ELR (cell line): ENCODE results near the gene CALCOCO1.
A peak's percentile ranks its signal among the peaks of the same experiment; 100 is the strongest.

Source experiments
- DNase-seq: peaks from one replicate; pipeline ENCODE4 v3.0.0-alpha.2; 2015; ENCODE audit warnings: low read depth

The CALCOCO1 gene

GRCh38 chr12:53751336-53752191, 24.3 kb upstream of the CALCOCO1 start, which contains the start of gene CISTR:
TSS of gene CISTR (minus strand) at chr12:53751979.
- DNase-seq, result no peak

DNA sequence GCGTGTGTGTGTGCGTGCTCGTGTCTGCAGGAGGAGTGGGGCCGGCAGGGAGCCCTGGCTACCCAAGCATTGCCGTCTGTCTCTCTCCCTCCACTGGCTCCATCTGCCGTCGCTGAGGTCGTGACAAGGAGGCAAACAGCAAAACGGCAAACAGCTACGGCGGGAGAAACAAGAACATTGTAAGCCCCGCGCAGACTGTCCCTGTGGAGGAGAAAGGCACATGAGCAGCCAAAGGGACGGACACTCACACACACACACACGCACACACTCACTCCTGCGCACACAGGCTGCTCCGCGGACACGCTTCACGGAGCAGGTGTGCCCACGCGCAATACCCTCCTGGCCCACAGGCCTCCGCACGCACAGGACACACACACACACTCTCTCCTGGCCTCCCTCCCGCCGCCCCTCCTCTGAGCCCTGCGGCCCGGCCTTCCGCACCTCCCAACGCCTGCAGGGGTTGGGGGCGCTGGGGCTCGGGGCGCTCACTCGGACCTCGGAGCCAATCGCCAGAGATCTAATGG, 23.6 kb upstream of the CALCOCO1 start:
- no peak for DNase-seq

GRCh38 chr12:53749986-53750811, 22.9 kb upstream of the CALCOCO1 start:
- no peak for DNase-seq

GRCh38 chr12:53748072-53748840, 21.0 kb upstream of the CALCOCO1 start:
- no peak for DNase-seq

GRCh38 chr12:53747095-53747494, 19.8 kb upstream of the CALCOCO1 start:
- no peak for DNase-seq

DNA sequence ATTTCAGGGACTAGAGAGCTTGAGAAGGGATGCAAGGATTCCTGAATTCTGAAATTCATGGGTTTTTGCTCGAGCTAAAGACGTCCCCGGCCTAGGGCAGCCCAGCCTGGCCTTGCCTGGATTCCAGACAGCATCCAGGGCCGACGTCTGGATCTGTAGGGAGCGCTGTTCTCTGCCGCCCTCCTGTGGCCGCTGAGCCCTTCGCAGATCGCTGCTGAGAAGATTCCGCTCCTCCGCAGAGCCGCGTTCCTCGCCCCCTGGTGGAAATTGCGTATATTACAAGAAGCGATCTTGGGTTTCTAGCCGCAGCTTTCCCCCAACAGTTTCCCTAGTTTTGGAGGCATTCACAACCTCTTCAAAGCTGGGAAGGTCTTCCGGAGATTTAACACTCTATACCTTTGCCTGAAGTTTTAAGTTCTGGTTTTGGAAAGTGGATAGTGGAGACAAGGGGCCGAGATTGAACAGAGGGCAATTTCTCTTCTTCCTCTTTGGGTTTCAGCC, 19.4 kb upstream of the CALCOCO1 start:
- peak; percentile 92 for DNase-seq

DNA sequence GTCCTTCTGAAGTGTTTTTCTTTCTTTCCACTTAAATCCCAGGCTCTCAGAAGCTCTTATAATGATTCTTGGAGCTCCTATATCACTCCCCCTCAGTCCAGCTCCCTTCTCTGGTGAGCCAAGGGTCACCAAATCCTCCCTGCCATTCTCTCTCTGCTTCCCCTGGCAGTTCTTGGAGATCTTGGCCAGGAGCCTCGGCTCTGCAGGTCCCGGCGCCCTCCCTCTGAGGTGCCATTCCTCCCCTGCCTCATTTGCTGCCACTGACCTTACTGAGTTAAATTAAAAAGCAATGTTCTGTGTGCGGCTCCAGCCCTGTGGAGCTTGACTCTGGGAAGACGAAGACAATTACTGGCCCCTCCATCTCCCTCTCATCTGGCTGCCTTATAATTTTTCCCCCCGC, 17.5 kb upstream of the CALCOCO1 start:
- no peak for DNase-seq

- no peak for DNase-seq
Measured at GRCh38 chr12:53744130-53744441, 16.8 kb upstream of the CALCOCO1 start.

DNA sequence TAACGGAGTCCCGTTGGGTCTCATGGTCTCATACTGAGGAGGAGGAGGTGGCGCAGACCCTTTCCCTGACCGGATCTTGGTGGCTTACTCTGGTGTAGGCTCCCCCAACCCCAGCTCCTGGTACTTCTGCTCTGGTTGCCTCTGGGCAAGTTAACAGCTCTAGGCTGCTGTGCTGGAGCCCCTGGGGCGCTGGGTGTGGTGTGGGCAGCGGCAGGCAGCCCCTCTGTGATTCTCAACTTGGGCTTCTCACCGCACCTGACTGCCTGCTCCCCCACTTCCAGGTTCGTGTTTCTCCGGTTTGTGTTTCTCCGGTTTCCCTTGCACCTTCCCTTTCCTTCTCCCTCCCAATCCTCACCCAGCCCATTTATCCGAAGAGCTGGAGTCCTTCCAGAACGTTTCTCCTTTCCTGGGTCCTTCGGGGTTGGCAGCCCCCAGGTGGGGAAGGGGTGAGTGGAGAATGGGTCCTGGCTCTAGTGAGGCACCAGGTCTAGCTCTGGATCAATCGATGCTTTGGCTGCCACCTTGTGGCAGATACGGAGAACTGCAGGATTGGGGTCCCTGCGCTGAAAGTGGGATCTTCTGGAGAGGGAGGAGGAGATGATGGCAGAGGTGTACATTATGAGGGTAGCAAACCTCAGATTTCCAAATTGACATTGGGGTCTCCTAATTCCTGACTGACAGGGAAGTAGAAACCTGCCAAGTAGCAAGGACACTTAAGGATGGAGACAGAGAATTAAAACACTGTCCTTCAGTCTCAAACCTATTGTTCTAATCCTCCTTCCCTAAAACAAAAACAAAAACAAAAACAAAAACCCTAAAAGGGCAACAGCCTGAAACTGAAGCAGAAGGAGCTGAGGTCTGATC, 16.2 kb upstream of the CALCOCO1 start:
- DNase-seq, result peak; percentile 69

- no peak for DNase-seq
Measured at GRCh38 chr12:53740130-53740491, 12.9 kb upstream of the CALCOCO1 start.

DNA sequence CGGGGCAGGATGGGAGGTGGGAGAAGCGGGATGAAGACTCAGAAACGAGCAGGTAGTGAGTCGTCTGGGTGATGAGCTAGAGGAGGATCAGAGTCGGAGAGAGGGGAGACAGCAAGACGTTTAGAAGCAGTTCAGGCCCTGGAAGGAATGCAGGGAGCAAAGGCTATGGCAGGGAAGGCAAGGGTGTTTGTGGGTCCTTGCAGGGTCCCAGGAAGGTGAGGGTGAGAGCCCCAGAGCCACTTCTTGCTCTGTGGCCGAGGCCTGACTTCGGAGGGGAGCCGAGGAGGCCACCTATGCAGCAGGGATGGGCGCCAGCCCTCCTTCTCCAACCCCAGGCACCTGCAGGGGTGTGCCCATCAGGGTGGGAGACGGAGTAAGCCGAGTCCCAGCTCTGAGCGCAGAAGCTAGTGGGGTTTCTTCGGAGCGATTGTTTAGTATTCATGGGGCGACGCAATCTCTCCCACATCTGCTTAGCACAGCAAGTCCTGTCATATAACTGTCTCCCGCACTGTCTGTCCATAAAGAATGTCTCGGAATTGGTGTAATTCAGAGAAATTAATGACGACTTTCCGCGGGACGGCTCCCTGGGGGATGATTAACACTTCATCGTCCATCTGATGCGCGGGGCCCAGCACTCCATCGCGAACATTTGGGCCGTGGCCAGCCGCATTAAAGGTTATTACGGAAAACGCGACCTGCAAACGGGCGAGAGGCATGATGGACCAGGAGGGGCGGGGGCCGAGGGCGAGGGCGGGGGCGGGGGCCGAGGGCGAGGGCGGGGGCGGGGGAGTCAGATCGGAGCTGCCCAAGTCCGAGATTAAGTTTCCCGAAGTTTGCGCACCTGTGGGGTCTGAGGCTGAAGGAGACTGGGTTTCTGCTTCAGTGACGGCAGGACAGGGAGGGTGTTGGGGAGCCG, 12.2 kb upstream of the CALCOCO1 start:
- DNase-seq, result no peak

GRCh38 chr12:53738406-53739213, 11.4 kb upstream of the CALCOCO1 start:
- no peak for DNase-seq

DNA sequence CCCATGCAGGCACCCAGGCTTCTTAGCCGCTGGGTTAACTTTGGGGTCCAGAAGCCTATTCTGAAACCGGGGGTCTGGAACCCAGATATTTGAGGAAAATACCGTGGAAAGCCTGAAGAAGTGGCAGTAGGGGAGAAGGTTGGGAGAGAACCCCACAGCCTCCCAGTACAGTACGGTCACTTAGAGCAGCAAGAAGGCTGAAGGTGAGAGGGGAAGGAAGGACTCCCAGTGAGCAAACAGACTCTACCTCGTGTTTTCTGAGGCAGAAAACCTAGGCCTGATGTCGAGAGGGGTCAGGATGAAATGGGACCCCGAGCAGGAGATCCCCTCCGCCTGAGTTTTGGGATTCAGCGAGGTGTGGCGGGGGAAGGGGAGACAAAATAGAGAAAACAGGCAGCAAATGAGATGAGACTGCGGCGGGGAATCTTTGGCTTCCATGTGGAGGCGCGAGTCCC, 10.7 kb upstream of the CALCOCO1 start:
- DNase-seq, result no peak

DNA sequence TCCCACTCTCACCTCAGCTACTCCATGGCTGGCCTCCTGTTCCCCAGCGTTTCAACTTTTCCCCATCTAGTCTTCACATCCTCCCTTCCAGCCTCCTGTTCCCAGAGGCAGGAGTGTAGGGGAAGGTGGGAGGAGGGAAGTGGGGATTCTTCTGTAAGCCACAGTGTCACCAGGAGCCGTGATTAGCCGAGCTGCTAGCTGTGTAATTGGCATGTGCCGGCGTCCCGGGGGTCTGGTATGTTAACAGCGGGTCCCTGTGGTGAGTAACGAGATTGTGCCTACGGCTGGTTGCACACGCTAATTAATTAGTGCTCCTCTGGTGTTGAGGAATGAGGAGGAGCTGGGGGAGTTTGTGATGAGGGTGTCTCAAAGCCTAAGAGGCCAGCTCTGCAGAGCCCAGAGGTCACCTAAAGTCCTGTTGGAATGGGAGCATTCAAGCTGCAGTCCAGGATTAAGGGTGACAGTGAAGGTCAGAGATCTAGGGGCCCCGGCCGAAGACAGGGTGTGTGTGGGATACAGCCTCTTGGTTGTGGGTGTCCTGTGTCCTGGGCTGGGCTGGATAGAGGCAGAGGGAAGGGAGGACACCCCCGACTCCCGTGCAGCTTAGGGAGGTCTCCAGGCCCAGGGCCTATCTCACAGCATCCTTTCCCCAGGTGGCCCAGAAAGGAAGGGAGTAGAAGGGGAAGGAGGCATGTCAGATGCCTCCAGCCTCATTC, 10.0 kb upstream of the CALCOCO1 start:
- DNase-seq, result no peak

GRCh38 chr12:53736592-53736991, 9.3 kb upstream of the CALCOCO1 start:
- DNase-seq, result no peak

DNA sequence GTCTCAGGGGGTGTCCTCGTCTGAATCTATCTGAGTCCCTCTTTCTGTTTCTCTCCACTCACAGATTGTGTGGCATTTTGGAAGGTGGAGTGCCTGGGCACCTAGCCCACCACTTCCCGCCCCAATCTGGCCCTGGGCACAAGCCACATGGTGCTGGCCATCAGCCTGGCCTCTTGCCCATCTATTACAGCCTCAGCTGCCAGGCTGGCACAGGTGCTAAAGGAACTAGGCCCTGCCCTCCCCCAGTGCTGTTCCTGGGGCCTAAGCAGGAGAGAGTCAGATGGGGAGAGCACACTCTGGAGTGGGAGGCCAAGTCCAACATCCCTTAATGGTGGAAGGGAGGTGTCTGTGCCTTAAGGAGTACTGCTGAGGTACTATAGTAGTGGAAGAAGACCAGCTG, 8.3 kb upstream of the CALCOCO1 start:
- DNase-seq, result no peak

GRCh38 chr12:53734425-53734824, 7.2 kb upstream of the CALCOCO1 start:
- DNase-seq, result no peak

- no peak for DNase-seq
Measured at GRCh38 chr12:53733807-53734200, 6.6 kb upstream of the CALCOCO1 start.
